Upper lobe of right lung (tissue), 1 donor: ENCODE results near the gene EML6. TPM values are rescaled to one million over a fixed set of nuclear protein-coding genes. Genes with fewer than 3 reads are reported as not detected.

Experiments
- ATAC-seq: fragments of 200-7000 bp; cut with Tn5 transposase; one replicate; pipeline ENCODE4 v1.9.1; 2020; ENCODE audit warnings: mild to moderate bottlenecking, moderate library complexity
- DNase-seq: peaks from one replicate; pipeline ENCODE4 v3.0.0-alpha.2; 2020
- H3K27ac ChIP-seq: fragments of 200-600 bp; one replicate; pipeline ENCODE4 v1.8.0; 2022
- H3K27me3 ChIP-seq: fragments of 200-600 bp; one replicate; pipeline ENCODE4 v1.8.0; 2022; ENCODE audit warnings: mild to moderate bottlenecking
- H3K36me3 ChIP-seq: fragments of 200-600 bp; one replicate; pipeline ENCODE4 v1.8.0; 2022
- H3K4me1 ChIP-seq: fragments of 200-600 bp; one replicate; pipeline ENCODE4 v1.8.0; 2022
- H3K4me3 ChIP-seq: fragments of 200-600 bp; one replicate; pipeline ENCODE4 v1.8.0; 2022; ENCODE audit warnings: mild to moderate bottlenecking
- H3K9me3 ChIP-seq: fragments of 200-600 bp; one replicate; pipeline ENCODE4 v1.8.0; 2022
- CTCF ChIP-seq: fragments of 200-600 bp; IDR thresholded peaks from one replicate; pipeline ENCODE4 v1.8.0; 2022; ENCODE audit warnings: antibody characterized with exemption
- intact Hi-C: fragments of 100-400 bp; cut with DNase I; formaldehyde crosslinking; loops from one replicate; pipeline ENCODE4 v1.11.0; 2022
- total RNA-seq: library from RNA; stranded (reverse); fragmentation: NEBNext Ultra II Directional; extraction: Animal tissue kit (Norgen Biotek cat#: 25700); gene quantifications from one replicate; pipeline ENCODE4 v1.2.1, GENCODE V29; 2021
- donor health status: DM: no; HTN: yes; CAD: no; lungs with severe emphysema.

Gene EML6
- total RNA-seq, 1 donor from 2014 or later: 1.4 TPM

DNA sequence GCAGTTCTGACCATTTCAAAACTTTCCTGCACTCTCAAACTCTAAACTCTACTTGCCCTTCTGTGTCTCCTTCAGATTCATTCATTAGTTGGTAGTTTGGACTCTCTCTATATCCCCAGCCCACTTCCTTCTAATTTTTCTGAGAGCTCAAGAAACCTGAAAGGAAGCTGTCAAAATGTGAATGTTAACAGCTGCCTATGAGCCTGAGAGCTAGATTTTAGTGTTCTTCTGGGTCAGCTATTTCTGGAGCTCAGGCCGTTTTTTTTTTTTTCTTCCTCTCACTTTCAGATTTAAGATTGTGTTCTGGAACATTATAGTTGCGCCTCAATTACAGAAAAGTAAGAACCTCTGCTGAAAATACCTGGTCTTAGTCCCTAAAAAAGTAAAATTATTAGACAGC is 253.7 kb downstream of the EML6 start:
- peaks cover 67% of the 10 kb centered on the region for H3K4me1 ChIP-seq
- H3K36me3 ChIP-seq: peaks cover 25% of the 10 kb centered on the region
- TF ChIP-seq CTCF: no peak
- no peaks in the 10 kb centered on the region for H3K9me3 ChIP-seq
- intact Hi-C loops: no loop called here
- no peaks in the 10 kb centered on the region for H3K27me3 ChIP-seq
- H3K27ac ChIP-seq: no peak overlapping the region
- no peak for ATAC-seq
- no peak for DNase-seq
- no peak overlapping the region for H3K4me3 ChIP-seq

- Histone ChIP-seq H3K4me3 (no peak overlapping the region), H3K9me3 (no peaks in the 10 kb centered on the region), H3K4me1 (peaks cover 77% of the 10 kb centered on the region), H3K27me3 (no peaks in the 10 kb centered on the region), H3K27ac (peak overlapping the region; percentile 32), H3K36me3 (peaks cover 12% of the 10 kb centered on the region)
- no peak for TF ChIP-seq CTCF
- ATAC-seq: peak; percentile 76
- intact Hi-C loops: no loop called here
- no peak for DNase-seq
Measured at GRCh38 chr2:54979321-54980044, 256.0 kb downstream of the EML6 start.

DNA sequence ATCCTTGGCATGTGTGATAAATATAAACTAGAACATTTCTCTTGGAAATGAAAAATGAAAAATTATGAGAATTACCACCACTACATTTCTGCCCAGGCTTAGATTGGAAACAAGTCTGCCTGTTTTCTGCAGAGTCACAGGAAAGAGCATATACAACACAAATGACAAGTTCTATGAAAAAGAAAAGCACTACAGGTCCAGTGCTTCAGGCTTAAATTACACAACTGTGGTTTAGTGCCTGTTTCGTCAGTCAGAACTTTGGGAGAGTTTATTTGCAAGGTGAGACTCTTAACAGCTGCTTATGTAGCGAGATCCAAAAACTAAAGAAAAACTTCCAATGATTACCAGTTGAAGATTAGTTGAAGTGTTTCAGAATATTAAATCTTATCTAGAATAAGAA is 257.9 kb downstream of the EML6 start:
- DNase-seq: no peak
- peak; percentile 78 for ATAC-seq
- peak overlapping the region; percentile 13 for H3K27ac ChIP-seq
- H3K9me3 ChIP-seq: no peaks in the 10 kb centered on the region
- intact Hi-C loops: no loop called here
- peaks cover 60% of the 10 kb centered on the region for H3K4me1 ChIP-seq
- no peaks in the 10 kb centered on the region for H3K27me3 ChIP-seq
- no peak for TF ChIP-seq CTCF
- H3K4me3 ChIP-seq: no peak overlapping the region
- H3K36me3 ChIP-seq: peaks cover 23% of the 10 kb centered on the region

DNA sequence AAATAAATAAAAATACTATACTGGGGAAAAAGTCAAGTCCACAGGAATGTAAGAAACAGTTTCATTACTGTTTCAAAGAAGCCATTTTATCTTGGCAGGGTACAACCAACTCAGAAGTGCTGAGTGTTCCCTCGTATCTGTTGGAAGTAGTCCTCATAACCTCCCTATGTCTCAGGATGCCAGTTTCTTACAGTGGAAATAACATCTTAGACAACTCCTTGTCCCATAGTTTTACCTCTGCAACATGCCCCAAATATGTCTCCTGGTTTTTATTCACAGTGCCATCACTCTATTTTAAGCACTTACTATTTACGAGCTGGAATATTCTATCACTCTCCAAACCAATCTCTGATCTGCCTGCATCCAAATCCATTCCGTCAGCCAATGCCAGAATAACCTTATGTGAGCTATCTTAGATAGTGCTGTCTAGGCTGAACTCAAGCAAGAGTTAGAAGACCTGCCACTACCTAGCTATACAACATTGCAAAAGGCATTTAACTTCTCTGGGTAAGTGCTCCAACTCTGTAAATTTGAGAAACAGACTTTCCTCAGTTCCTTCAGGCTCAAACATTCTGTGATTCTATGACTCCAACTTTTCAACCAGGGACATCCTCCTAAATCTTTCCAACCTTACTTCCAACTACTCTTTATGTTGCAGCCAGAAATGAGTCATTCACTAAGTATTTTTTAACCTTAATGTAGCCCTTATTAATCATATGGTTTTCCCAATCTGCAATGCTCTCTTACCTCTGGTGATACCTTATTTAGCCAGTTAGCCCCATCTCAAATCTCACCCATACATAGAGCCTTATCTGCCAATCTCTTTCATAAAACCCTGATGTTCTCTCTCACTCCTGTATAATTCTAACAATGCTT is 260.1 kb downstream of the EML6 start:
- DNase-seq (no peak), ATAC-seq (no peak)
- Histone ChIP-seq H3K27me3 (no peaks in the 10 kb centered on the region), H3K4me3 (no peak overlapping the region), H3K9me3 (no peaks in the 10 kb centered on the region), H3K27ac (no peak overlapping the region), H3K4me1 (peaks cover 43% of the 10 kb centered on the region), H3K36me3 (peaks cover 32% of the 10 kb centered on the region)
- intact Hi-C loops: no loop called here
- TF ChIP-seq CTCF: no peak

DNA sequence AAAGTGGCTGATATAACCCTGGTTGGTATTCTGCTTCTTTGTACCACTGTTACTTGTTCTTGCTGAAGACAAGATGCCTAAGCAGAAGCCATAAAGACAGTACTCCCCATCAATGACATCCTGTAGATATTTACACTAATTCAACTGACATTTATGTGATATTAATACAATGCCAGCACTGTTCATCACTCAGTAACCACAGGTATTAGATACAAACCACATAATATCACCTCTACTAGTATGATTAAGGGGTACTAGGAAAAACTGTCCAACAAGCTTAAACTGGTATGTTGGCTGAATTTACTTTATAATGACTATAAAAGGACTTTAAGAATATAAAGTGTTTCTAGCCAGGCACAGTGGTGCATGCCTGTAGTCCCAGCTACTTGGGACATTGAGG is 261.0 kb downstream of the EML6 start:
- intact Hi-C loops: no loop called here
- Histone ChIP-seq H3K4me3 (no peak overlapping the region), H3K27me3 (no peaks in the 10 kb centered on the region), H3K27ac (no peak overlapping the region), H3K9me3 (no peaks in the 10 kb centered on the region), H3K4me1 (peaks cover 34% of the 10 kb centered on the region), H3K36me3 (peaks cover 32% of the 10 kb centered on the region)
- ATAC-seq (no peak), DNase-seq (no peak)
- no peak for TF ChIP-seq CTCF
